Stimulated activated CD4-positive, alpha-beta T cell treated with anti-CD3 and anti-CD28 coated beads, Interleukin-4, amount 100 ng/mL, for 48 hours (primary cell): ENCODE measurements around the gene CEACAM19.
"Not testable (repeated sequence)": the region's sequence is repeated elsewhere in the genome, so short reads cannot be mapped to it uniquely, and the experiment has no call there.

Source experiments
- DNase-seq, 2 donors: peaks; one replicate each; pipeline ENCODE4 v3.0.0-alpha.2; 2020; ENCODE audit warnings: low read depth in 2 of 2

Gene CEACAM19

GRCh38 chr19:44700547-44700946, 29.3 kb downstream of the CEACAM19 start:
- DNase-seq: no peak

- DNase-seq: no peak
Measured at GRCh38 chr19:44701228-44701627, 29.9 kb downstream of the CEACAM19 start.

- no peak for DNase-seq
Measured at GRCh38 chr19:44702551-44703176, 31.4 kb downstream of the CEACAM19 start.

- DNase-seq: no peak
Measured at GRCh38 chr19:44703336-44704078, 32.2 kb downstream of the CEACAM19 start.

- no peak for DNase-seq
Measured at GRCh38 chr19:44704982-44705381, 33.7 kb downstream of the CEACAM19 start.

DNA sequence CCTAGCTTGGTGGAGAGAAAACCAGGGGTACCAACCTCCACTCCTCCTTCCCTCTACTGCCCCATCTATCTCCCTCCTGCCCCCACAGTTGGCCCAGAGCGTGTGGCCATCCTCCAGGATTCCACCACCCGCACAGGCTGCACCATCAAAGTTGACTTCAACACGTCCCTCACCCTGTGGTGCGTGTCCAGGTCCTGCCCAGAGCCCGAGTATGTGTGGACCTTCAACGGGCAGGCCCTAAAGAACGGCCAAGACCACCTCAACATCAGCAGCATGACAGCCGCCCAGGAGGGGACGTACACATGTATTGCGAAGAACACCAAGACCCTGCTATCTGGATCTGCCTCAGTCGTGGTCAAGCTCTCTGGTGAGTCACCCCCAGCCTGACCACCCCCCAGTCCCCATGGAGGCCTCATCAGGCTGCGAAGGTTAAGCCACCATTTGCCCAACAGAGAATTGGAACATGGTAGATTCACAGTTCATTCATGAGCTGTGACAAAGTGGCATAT, 34.3 kb downstream of the CEACAM19 start:
- no peak for DNase-seq

DNA sequence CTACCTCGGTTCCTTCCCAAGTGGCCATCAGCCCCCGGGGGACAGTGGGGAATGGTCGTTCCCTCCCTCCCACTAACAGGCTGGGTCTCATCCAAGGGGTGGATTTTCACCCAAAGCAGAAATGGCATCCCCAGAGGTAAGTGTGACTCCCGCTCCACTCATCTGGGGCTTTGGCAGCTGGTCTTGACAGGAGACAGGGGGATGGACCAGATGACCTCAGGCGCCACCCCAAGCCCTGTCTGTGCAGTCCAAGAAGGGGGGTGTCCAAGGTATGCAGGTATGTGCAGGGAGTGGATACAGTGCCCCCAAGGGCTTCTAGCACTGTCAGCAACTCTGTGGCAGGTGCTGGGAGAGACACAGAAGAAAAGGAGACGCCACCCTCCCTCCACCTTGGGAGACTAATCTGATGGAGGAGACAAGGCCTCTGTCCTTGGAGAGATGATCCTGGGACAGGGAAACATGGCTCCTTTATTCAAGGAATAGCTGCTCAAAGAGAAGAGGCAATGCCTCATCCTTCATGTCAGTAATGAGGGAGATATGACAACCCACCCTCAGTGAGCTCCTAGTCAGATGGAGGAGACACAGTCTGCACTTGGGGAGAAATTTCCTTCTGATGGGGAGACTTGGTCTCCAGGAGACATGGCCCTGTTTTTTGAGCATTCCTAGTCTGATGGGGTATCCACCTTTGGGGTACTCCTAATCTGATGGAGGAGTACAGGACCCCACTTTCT, 35.4 kb downstream of the CEACAM19 start:
- DNase-seq: no peak

GRCh38 chr19:44707794-44708193, 36.5 kb downstream of the CEACAM19 start:
- no peak for DNase-seq

DNA sequence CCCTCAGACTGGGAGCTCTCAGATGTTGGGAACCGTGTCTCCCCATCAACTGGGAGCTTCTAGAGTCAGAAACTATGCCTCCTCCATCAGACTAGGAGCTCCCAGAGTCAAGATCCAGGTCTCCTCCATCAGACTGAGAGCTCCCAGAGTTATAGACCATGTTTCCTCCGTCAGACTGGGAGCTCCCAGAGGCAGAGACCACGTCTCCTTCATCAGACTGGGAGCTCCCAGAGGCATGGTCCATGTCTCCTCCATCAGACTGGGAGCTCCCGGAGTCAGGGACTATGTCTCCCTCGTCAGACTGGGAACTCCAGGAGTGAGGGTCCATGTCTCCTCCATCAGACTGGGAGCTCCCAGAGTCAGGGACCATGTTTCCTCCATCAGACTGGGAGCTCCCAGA, 37.7 kb downstream of the CEACAM19 start:
- DNase-seq: no peak

GRCh38 chr19:44709434-44710266, 38.4 kb downstream of the CEACAM19 start:
- not testable (repeated sequence) for DNase-seq

- no peak for DNase-seq
Measured at GRCh38 chr19:44710483-44710882, 39.2 kb downstream of the CEACAM19 start.

DNA sequence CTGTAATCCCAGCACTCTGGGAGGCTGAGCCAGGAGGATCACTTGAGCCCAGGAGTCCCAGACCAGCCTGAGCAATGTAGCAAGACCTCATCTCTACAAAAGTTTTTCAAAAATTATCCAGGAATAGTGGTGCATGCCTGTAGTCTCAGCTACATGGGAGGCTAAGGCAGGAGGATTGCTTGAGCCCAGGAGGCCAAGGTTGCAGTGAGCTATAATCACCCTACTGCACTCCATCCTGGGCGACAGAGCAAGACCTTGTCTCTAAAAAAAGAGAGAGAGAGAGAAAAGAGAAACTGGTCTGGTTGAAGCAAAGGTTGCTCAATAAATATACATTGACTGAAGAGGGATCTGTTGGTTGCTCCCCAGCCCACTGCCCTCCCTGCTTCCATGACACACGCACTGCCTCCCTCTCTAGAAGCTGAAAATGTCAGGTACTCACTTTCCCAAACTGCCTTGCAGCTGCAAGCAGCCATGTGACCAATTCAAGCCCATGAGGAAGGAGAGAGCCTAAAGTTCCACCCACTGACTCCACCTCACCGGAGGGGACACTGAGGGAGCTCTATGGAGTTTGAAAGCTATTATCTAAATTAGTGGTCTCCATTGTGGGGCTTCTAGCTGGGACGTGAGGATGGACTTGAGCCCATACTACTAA, 41.7 kb downstream of the CEACAM19 start:
- no peak for DNase-seq

DNA sequence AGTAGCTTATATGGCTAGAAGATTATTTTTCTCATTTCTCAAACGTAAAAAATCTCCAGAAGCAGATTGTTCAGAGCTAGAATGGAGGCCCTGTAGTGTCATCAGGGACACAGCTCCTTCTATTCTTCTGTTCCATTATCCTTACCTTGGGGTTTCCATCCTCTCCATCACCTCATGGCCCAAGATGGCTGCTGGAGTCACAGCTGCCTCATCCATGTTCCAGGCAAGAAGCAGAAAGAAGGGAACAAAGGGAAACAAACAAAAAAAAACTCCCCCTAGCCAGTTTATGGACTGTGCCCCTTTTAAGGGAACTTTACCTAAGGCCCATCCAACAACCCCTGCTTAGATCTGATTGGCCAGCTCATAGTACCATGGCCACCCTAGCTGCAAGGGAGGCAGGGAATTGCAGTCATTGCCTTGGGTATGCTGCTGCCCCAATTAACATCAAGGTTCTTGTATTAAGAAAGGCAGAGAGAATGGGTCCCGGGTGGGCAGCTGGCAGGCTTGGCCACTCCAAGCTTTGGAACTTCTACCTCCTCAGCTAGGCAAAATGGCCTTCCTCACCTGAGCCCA, 43.4 kb downstream of the CEACAM19 start:
- no peak for DNase-seq

DNA sequence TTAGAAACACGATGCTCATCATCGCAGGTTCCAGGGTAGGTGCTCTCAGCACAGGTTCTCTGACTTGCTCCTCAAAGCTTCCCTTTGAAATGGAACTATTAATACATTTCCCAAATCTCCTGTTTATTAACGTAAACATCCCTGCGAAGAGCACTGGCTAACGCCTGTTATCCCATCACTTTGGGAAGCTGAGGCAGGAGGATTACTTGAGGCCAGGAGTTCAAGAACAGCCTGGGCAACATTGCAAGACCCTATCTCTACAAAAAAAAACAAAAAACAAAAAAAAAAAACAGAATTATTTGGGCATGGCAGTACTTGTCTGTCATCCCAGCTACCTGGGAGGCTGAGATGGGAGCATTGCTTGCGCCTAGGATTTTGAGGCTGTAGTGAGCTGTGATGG, 46.3 kb downstream of the CEACAM19 start:
- no peak for DNase-seq

DNA sequence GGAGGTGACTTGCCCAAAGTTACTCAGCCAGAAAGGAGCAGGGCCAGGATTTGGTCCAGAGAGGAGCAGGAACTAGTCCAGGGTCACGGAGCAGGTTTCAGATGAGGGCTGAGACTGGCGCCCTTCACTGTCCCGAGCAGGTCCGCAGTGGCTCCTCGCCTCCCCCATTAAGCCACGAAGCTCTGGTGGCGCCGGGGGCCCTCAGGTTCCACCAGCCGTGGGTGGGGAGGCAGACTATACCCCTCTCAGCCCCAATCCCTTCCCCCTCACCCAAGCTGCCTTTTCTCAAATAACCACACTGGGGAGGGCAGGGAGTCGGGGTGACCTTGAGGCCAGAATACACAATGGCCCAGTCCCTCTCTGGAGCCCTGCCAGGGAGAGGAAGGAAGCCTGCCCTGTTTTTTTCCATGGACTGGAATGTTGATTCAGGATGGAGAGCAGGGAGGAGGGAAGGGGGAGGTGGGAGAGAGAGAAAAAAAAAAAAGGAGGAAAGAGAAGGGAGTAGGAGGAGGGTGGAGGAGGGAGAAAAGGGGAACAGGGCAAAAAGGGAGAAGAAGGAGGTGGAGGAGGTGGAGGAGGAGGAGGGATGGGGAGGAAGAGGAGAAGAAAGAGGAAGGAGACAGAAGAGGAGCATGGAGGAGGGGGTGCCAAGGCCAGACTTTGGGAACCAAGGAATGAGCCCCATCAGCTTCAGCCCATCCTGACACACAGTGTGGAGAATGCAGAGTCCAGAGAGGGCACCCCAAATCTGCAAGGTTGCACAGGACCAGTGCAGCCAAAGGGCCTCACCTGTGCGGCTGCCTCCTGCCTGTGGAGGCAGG, 47.4 kb downstream of the CEACAM19 start:
- DNase-seq: no peak

GRCh38 chr19:44719262-44719701, 48.0 kb downstream of the CEACAM19 start:
- no peak for DNase-seq

- not testable (repeated sequence) for DNase-seq
Measured at GRCh38 chr19:44720396-44720795, 49.1 kb downstream of the CEACAM19 start.

- DNase-seq: no peak
Measured at GRCh38 chr19:44720945-44721344, 49.7 kb downstream of the CEACAM19 start.

GRCh38 chr19:44721369-44721768, 50.1 kb downstream of the CEACAM19 start:
- not testable (repeated sequence) for DNase-seq
